Dendritic cell treated with granulocyte-macrophage colony-stimulating factor and Interleukin-4, amounts not matched to agents 40 ng/mL and 50 ng/mL, for 4 days (primary cell): ENCODE measurements around the gene BCL7A.
"Not testable (repeated sequence)": the region's sequence is repeated elsewhere in the genome, so short reads cannot be mapped to it uniquely, and the experiment has no call there.

Source experiments
- H3K27ac Mint-ChIP-seq: one replicate; pipeline ENCODE4 v1.8.0; 2022; ENCODE audit warnings: mild to moderate bottlenecking, mixed read lengths
- H3K27me3 Mint-ChIP-seq: one replicate; pipeline ENCODE4 v1.8.0; 2022; ENCODE audit warnings: mild to moderate bottlenecking, mixed read lengths
- H3K36me3 Mint-ChIP-seq: one replicate; pipeline ENCODE4 v1.8.0; 2022; ENCODE audit warnings: low read depth, mixed read lengths
- H3K4me1 Mint-ChIP-seq: one replicate; pipeline ENCODE4 v1.8.0; 2022; ENCODE audit warnings: low read depth, mixed read lengths
- H3K4me3 Mint-ChIP-seq: one replicate; pipeline ENCODE4 v1.8.0; 2022; ENCODE audit warnings: mild to moderate bottlenecking, moderate library complexity, mixed read lengths
- H3K9me3 Mint-ChIP-seq: one replicate; pipeline ENCODE4 v1.8.0; 2022; ENCODE audit warnings: mixed read lengths
- intact Hi-C: fragments of 100-400 bp; cut with micrococcal nuclease; formaldehyde crosslinking; loops from one replicate; pipeline ENCODE4 v1.15.0; 2022

Gene BCL7A

GRCh38 chr12:122028165-122028904, 6.7 kb downstream of the BCL7A start:
- Mint-ChIP-seq H3K27ac (no peak overlapping the region), H3K4me1 (peaks cover 54% of the 10 kb centered on the region), H3K9me3 (no peaks in the 10 kb centered on the region), H3K4me3 (no peak overlapping the region), H3K36me3 (peaks cover 23% of the 10 kb centered on the region), H3K27me3 (peaks cover 6% of the 10 kb centered on the region)
- intact Hi-C loops: no loop called here

DNA sequence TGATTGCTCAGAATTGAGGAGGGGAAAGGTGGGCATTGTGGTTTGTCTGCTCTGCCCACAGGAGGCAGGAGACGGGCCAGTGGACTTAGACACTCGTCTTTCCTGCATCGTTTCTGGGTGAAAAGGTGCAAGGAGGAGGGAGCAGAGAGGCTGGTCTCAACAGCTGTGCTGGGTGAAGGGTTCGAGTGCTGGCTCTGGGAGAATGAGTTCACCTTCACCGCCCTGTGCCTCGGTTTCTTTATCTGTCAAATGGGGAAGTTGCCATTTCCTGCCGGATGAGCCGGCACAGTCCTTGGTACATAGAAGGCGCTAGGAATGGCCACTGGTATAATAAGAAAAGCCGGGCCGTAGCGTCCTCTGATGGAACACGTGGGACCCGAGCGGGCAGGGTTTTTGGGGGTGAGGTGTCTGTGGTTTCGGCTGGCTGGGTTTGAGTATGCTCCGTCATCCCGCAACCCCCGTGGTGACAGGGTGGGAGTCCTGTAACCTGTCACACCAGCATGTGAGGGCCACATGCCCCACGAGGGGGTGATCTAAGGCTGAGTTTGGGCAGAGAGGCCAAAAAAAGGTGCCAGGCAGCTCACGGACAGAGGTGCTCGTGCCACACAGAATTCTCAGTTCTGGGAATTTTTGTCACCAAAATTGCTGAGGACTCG, 7.3 kb downstream of the BCL7A start:
- no peak overlapping the region for H3K4me3 Mint-ChIP-seq
- H3K36me3 Mint-ChIP-seq: peaks cover 28% of the 10 kb centered on the region
- intact Hi-C loops: no loop called here
- H3K4me1 Mint-ChIP-seq: peaks cover 56% of the 10 kb centered on the region
- H3K27me3 Mint-ChIP-seq: peaks cover 2% of the 10 kb centered on the region
- no peak overlapping the region for H3K27ac Mint-ChIP-seq
- H3K9me3 Mint-ChIP-seq: no peaks in the 10 kb centered on the region

DNA sequence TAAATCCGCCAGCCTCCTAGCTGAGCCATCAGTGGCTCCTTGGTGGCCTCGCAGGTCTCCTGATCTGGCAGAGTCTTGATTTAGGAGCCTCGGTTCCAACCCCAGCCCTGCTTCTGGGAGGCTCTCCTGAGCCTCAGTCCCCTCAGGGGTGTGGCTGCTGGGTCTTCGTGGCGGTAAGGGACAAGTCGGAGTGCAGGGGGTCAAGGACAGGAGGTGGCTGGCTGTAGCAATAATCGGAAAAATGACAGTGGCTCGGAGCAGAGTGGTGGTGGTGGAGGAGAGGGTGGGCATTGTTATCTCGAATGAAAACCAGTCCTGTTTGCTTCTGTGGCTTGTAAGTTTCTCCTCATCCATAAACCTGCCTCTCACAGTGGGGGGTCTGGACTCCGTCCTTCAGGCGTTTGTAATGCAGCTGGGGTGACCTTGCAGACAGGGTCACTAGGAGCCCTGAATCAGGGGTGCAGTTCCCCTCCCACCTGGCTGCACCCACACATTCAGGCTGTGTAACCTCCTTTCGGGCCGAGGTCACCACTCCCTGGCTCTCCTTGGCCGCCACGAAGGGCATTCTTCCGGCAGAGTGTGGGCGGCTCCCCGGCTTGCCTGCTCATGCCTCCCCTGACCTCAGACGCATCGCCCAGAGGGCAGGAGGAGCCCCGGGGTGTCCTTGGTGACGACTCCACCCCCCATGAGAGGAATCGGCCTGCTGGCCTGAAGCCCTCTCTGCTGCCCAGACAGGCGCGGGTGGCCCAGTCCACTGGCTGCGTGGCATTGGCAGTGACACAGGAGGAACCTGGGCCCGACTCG, 8.1 kb downstream of the BCL7A start:
- Mint-ChIP-seq H3K4me3 (no peak overlapping the region), H3K27me3 (no peaks in the 10 kb centered on the region), H3K4me1 (peaks cover 56% of the 10 kb centered on the region), H3K36me3 (peaks cover 31% of the 10 kb centered on the region), H3K27ac (peak overlapping the region; percentile 10), H3K9me3 (no peaks in the 10 kb centered on the region)
- intact Hi-C loops: no loop called here

DNA sequence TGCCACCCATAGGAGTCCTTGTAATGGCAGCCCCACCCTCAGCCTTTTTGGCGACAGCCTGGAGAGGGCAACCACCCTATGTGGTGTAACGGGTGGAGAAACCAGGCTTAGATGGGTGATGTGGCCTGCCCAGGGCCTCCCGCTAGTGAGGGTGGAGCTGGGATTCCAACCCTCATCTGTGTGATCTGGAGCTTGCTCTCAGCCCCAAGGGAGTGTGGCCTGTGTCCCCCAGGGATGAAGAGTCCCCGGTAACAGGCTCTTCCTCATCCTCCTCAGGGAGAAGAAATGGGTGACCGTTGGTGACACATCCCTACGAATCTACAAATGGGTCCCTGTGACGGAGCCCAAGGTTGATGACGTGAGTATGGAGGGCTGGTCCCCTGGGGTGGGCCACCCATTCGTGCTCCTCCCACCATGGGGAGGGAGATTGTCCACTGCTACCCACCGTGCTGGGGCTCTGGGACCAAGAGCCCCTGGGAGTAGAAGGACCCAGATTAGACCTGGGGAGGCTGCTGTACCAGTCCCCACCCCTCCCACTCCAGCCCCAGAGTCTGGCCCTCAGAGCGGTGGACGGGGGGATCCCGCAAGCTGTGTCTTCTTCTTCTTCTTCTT, 8.8 kb downstream of the BCL7A start:
- H3K27ac Mint-ChIP-seq: peak overlapping the region; percentile 10

DNA sequence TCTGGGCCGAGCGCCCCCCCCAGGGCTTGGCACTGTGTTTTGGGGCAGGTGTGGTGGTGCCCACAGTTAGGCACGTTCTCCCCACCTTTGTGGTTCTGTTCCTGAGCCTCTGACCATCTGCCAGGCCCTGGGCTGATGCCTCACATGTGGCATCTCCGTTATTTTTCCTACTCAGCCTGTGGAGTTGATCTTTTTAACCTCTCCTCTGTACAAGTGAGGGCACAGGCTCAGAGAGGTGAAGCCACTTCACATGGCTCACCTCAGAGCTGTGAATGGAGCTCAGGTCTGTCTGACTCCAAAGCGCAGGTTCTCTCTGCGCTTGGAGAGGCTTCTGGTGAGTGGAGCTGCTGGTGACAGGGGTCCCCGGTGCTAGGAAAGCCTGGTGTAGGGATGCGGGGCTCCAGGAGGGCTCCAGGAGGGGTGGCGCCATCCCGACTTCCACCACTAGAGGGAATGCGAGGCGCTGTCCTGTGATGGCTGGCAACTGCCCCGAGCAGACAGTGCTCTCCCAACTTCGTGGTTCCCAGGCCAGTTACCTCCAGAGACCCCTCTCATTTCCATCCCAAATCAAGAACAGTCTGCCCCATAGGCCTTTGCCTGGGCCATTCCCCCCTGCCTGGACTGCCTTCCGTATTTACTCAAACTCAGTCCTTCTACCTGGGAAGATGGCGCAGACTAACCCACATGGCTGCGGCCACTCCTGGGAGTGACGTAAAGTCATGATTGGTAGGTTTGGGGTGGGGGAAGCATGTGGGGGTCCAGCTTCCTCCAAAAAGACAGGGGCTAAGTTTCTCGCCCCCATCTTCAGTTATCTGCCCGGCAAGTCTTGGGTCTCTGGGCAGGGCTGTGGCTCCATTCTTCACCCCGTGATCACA, 9.9 kb downstream of the BCL7A start:
- no peak overlapping the region for H3K4me3 Mint-ChIP-seq
- H3K27me3 Mint-ChIP-seq: no peaks in the 10 kb centered on the region
- H3K9me3 Mint-ChIP-seq: no peaks in the 10 kb centered on the region
- intact Hi-C loops: no loop called here
- peaks cover 43% of the 10 kb centered on the region for H3K36me3 Mint-ChIP-seq
- H3K27ac Mint-ChIP-seq: no peak overlapping the region
- peaks cover 52% of the 10 kb centered on the region for H3K4me1 Mint-ChIP-seq

More for the DNA sequence above, 8.8 kb downstream of the BCL7A start:
- Mint-ChIP-seq H3K9me3 (no peaks in the 10 kb centered on the region), H3K27me3 (no peaks in the 10 kb centered on the region), H3K36me3 (peaks cover 32% of the 10 kb centered on the region), H3K4me3 (no peak overlapping the region), H3K4me1 (peaks cover 56% of the 10 kb centered on the region)
- intact Hi-C loops: no loop called here

- Mint-ChIP-seq H3K27me3 (no peaks in the 10 kb centered on the region), H3K9me3 (no peaks in the 10 kb centered on the region), H3K4me3 (no peak overlapping the region), H3K36me3 (peaks cover 53% of the 10 kb centered on the region), H3K4me1 (peaks cover 53% of the 10 kb centered on the region), H3K27ac (no peak overlapping the region)
- intact Hi-C loops: no loop called here
Observed at GRCh38 chr12:122032580-122032979, 10.9 kb downstream of the BCL7A start.

DNA sequence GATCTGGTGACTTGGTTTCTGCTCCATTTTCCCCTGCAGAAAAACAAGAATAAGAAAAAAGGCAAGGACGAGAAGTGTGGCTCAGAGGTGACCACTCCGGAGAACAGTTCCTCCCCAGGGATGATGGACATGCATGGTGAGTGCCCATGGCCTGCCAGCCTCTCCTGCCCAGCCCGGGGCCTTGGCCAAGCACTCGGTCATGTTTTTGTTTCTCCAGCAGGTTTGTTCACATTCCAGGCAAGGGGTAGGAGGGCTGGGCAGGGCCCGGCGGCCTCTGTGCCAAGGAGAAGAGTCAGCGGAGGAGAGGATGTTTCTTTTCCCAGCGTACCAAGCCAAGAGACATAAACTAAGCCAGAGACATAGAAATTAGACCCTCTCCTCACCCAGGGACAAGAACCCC, 13.6 kb downstream of the BCL7A start:
- Mint-ChIP-seq H3K27me3 (no peaks in the 10 kb centered on the region), H3K36me3 (peaks cover 74% of the 10 kb centered on the region), H3K27ac (no peak overlapping the region), H3K4me3 (no peak overlapping the region), H3K4me1 (peaks cover 34% of the 10 kb centered on the region), H3K9me3 (no peaks in the 10 kb centered on the region)
- intact Hi-C loops: no loop called here

- Mint-ChIP-seq H3K27me3 (no peaks in the 10 kb centered on the region), H3K4me1 (peaks cover 26% of the 10 kb centered on the region), H3K4me3 (no peak overlapping the region), H3K36me3 (peaks cover 77% of the 10 kb centered on the region), H3K27ac (no peak overlapping the region), H3K9me3 (no peaks in the 10 kb centered on the region)
- intact Hi-C loops: no loop called here
Observed at GRCh38 chr12:122036153-122036552, 14.5 kb downstream of the BCL7A start.

DNA sequence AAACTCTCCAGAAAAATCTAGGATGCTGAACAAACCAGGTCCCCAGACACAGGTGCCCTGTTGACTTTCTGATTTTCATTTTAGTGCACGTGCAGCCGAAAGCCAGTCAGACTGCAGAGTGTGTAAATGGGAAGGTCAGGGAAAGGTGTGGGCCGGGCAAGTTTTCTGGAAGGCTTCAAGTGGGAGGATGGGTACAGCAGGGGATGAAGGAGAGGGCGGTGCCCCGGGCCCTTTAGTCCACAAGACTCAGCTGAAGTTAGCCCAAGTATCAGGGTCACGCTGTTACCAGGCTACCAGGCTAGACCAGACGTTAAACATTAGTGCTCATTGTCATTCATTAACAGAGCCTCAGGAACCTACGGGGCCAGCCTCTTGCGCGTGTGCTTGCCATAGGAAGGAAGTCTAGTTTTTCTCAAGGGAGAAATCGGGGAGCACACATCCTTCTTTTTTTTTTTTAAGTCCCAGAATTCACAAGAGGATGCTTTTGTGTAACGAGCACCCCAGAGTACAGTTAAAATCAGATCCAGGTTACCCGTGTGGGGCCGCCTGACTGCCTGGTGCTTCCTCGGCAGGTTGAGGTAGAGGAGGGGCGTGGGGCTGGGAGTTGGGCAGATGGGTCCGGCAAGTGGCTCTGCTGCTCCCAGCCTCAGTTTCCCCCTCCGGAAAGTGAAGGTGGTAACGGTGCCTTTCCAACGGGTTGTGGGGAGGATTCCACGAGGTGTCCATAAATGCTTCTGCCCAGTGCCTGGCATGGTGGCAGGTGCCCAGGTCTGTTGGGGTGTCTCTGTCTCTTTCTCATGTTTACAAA, 19.1 kb downstream of the BCL7A start:
- H3K4me3 Mint-ChIP-seq: no peak overlapping the region

GRCh38 chr12:122041458-122041857, 19.8 kb downstream of the BCL7A start:
- H3K4me1 Mint-ChIP-seq, H3K9me3 Mint-ChIP-seq, H3K27ac Mint-ChIP-seq, intact Hi-C loops, H3K4me3 Mint-ChIP-seq, H3K27me3 Mint-ChIP-seq: not testable (repeated sequence)
- H3K36me3 Mint-ChIP-seq: peaks cover 94% of the 10 kb centered on the region

More for the DNA sequence above, 19.1 kb downstream of the BCL7A start:
- intact Hi-C loops: no loop called here
- Mint-ChIP-seq H3K27ac (no peak overlapping the region), H3K4me1 (peaks cover 8% of the 10 kb centered on the region), H3K27me3 (no peaks in the 10 kb centered on the region), H3K36me3 (peaks cover 94% of the 10 kb centered on the region), H3K9me3 (no peaks in the 10 kb centered on the region)

DNA sequence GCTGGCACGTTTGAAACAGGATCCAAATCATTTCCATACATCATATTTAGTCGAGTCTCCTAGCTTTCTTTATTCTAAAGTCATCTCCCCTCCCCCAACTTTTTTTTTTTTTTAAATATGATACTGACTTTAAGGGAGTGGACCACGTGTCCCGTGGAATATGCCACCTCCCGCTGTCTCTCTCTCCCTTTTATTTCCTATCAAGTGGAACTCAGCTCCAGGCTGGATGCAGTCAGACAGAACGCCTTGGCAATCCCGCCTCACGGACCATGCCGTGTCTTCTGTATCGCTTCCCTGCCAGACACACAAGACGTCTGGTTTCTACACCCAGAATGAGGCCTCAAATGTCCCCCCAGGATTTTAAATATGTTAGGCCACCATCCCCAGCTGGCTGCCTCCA, 21.2 kb downstream of the BCL7A start:
- no peak overlapping the region for H3K4me3 Mint-ChIP-seq
- H3K9me3 Mint-ChIP-seq: no peaks in the 10 kb centered on the region
- intact Hi-C loops: no loop called here
- H3K36me3 Mint-ChIP-seq: peaks cover 94% of the 10 kb centered on the region
- H3K4me1 Mint-ChIP-seq: no peaks in the 10 kb centered on the region
- H3K27ac Mint-ChIP-seq: no peak overlapping the region
- no peaks in the 10 kb centered on the region for H3K27me3 Mint-ChIP-seq

GRCh38 chr12:122043476-122043875, 21.8 kb downstream of the BCL7A start:
- no peak overlapping the region for H3K27ac Mint-ChIP-seq
- peaks cover 94% of the 10 kb centered on the region for H3K36me3 Mint-ChIP-seq
- intact Hi-C loops: no loop called here
- no peaks in the 10 kb centered on the region for H3K9me3 Mint-ChIP-seq
- H3K4me3 Mint-ChIP-seq: no peak overlapping the region
- H3K4me1 Mint-ChIP-seq: no peaks in the 10 kb centered on the region
- no peaks in the 10 kb centered on the region for H3K27me3 Mint-ChIP-seq
